Esophagus muscularis mucosa (tissue), 3 donors: Measurements from ENCODE around the gene ING2.

Source experiments
- POLR2A ChIP-seq: fragments of 450-650 bp; IDR thresholded peaks from one replicate; pipeline ENCODE4 v1.6.1; 2017; ENCODE audit warnings: antibody characterized with exemption, moderate library complexity, mild to moderate bottlenecking, low read depth
- TF ChIP-seq, protein P1 (sequence below), 3 experiments: fragments of 200-600 bp in 2 of 3; fragments of 450-650 bp in 1 of 3; sonication (generic) in 2 of 3; IDR thresholded peaks; one replicate each; pipeline ENCODE4 v1.5.1; 2017 to 2019; ENCODE audit warnings: antibody characterized with exemption in 3 of 3, mild to moderate bottlenecking in 2 of 3, moderate library complexity in 1 of 3

DNA sequence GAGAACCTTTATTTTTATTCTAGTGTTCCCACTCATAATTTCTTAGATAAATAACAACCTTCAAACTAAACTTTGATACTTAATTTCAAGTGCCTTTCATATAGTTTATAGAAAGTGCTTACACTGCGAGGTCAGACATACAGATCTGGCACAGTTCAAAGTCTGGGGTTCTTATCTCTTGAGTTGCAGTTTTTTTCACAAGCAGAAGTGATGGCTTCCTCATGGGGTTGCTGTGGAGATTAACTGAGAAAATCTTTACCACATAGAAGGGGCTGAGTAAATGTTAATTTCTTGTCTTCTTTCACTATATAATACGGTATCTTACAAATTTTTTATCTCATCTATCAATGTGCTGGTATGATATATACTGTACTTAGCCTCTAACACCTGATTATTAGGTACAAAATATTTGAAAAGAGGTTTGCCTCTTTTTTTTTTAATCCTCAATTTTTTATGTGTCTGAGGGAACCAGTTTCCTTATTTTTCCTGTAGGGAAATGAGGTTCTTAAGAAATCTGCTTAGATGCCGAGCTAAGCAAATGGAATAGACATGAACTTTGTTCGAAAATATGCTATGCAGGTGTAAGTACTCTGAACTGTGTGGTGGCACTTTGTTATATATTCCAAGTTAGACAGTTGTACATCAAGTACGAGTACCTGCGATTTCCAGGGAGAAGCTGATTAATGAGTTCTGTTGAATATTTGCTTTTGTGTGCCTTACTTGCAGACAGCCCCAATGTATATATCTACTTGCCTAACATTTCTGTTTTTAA lies 3.3 kb downstream of the ING2 start:
- no peak for TF ChIP-seq POLR2A
- TF ChIP-seq, protein P1, sequence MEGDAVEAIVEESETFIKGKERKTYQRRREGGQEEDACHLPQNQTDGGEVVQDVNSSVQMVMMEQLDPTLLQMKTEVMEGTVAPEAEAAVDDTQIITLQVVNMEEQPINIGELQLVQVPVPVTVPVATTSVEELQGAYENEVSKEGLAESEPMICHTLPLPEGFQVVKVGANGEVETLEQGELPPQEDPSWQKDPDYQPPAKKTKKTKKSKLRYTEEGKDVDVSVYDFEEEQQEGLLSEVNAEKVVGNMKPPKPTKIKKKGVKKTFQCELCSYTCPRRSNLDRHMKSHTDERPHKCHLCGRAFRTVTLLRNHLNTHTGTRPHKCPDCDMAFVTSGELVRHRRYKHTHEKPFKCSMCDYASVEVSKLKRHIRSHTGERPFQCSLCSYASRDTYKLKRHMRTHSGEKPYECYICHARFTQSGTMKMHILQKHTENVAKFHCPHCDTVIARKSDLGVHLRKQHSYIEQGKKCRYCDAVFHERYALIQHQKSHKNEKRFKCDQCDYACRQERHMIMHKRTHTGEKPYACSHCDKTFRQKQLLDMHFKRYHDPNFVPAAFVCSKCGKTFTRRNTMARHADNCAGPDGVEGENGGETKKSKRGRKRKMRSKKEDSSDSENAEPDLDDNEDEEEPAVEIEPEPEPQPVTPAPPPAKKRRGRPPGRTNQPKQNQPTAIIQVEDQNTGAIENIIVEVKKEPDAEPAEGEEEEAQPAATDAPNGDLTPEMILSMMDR (IDR thresholded peaks at IDR 0.05) = no peak
